ENCODE results near the gene MYADML2.
"Not testable (repeated sequence)": the region's sequence is repeated elsewhere in the genome, so short reads cannot be mapped to it uniquely, and the experiment has no call there.

The MYADML2 gene, protein sequence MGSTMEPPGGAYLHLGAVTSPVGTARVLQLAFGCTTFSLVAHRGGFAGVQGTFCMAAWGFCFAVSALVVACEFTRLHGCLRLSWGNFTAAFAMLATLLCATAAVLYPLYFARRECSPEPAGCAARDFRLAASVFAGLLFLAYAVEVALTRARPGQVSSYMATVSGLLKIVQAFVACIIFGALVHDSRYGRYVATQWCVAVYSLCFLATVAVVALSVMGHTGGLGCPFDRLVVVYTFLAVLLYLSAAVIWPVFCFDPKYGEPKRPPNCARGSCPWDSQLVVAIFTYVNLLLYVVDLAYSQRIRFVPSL

DNA sequence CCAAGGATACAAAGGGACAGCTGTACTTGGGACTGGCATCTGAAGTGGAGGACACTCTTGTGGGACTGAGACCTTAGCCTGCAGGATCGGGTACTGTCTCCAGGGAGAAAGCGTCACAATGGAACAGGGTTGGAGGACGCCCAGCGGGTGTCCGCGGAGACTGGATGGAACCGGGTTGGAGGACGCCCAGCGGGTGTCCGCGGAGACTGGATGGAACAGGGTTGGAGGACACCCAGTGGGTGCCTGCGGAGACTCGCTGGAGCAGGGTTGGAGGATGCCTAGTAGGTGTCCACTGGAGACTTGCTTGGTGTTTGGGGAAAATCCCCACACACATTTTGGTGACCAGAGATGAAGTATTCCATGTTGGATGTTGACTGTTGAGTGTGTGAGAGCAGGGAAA is at the start of gene MYADML2:
Gene MYADML2 (minus strand): TSS at position 45 of the 400 bp plus-strand sequence. CDS start 5,492 bp downstream, outside the sequence.
- DNase-seq: no peak

DNA sequence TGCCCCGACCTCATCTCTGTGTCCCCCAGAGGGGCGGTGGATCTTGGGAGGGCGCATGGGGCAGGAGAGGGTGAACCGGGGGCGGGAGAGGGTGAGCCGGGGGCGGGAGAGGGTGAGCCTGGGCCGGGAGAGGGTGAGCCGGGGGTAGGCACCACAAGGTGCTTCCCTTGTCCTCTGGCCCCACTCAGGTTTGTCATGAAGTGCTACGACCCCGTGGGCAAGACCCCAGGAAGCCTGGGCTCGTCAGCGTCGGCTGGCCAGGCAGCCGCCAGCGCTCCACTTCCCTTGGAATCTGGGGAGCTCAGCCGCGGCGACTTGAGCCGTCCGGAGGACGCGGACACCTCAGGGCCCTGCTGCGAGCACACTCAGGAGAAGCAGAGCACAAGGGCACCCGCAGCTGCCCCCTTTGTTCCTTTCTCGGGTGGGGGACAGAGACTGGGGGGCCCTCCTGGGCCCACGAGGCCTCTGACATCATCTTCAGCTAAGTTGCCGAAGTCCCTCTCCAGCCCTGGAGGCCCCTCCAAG is 49.3 kb upstream of the MYADML2 start:
- DNase-seq: no peak

DNA sequence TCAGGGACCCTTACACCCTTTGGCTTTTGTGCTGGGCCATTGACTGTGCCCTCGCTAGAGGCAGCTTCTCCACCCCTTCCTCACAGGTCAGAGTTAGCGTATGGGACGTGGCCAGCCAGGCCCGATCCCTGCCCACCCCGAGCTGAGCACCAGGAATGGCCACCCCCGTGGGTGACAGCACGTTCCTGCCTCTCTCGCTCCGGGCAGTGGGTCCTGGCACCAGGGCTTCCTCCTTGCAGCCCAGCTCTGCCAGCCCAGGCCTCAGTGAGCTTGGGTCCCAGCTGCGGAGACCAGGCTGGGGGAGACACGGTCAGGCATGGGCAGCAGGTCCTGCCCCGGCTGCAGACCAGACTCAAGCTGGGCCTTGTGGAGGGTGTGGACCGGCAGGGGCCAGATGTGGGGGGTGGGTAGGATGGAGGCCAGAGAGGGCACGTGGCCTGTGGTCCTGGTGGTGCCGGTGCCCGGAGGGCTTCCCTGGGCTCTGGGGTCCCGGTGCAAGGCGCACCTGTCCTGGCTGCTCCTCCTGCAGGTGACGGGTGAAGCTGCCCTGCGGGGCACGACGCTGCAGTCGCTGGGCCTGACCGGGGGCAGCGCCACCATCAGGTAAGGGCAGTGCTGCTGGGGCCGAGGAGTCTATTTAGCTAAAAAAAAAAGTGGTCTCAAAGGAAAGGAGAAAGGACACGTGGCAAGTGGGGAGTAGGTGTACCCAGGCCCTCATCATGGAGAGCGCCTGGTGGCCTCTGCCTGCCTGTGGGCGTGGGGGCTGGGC is 48.6 kb upstream of the MYADML2 start:
- DNase-seq: no peak

GRCh38 chr17:81994593-81995462 is 47.8 kb upstream of the MYADML2 start:
- no peak for DNase-seq

GRCh38 chr17:81993729-81994592 is 46.9 kb upstream of the MYADML2 start:
- DNase-seq: no peak

DNA sequence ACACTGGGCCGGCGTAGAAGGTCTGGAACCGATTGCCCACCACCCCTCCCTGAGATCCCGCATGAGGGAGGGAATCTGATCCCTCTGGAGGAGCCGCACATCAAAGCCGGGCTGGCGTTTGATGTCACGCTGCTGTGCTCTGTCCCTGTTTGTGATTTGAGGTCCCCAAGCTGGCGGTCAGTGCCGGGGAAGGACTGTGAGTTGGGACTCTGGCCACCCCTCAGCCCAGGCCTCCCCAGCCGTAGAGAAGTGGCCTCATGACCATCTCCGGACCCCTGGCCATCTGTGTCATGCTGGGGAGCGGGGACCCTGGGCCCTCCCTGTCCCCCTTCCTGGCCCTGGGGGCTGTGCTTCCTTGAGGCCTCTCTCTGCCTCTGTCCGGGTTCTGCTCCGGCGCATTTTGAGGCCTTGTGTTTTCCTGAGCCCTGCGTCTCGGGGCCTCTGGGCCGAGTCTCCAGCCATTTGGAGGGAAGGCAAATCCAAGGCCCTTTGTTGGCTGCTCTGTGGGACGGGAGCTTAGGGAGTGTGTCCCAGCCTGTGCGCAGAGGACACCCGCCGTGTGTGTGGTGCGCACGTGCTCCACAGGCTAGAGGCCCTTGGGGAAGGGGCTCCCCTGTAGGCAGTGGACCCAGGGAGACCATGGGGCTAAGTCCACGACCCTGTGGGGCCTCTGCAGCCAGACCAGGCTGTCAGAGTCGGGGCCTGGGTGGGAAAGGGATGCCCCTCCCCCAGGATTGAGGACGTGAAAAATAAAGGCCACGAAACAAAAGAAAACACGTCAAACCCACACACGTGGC is 45.5 kb upstream of the MYADML2 start:
- DNase-seq: peak; percentile 7

- DNase-seq: peak; percentile 91
These were observed 44.8 kb upstream of the MYADML2 start for GRCh38 chr17:81991684-81992305.

DNA sequence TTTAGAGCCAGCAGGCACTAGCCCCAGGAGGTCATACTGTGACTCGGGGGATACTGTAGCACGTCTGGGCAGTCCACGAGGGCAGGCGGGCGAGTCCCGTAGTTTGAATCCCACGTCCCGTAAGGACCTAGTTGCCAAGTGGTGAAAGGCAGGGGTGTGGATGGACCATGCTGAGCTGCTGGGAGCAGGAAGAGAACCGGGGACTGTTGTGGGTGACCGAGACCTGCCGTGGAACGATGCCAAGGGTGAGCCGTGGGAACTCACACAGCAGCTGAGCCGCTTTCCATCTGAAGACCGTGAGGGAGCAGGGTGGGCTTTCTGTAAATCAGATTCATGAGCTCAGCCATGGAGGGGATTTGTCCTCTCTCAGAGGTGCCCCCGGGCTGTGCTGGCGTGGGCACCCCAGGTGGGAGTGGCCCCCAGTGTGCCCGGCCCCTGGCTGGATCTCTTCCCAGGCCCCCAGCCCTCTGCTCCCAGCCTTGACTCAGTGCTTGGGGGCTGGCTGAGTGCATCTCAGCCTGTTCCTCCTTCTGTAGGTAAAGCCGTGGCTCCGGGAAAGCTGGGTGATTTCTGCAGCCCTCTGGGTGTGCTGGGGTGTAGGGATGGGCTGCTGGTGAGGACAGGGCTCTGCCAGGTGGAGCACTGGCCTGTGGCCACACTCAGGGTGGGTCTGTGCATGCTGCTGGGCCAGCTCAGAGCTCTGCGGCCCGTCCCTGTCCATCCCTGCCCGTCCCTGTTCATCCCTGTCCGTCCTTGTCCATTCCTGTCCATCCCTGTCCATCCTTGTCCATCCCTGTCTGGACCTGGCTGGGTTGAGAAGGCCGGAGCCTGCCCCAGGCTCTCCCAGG is 44.0 kb upstream of the MYADML2 start:
- DNase-seq: no peak

DNA sequence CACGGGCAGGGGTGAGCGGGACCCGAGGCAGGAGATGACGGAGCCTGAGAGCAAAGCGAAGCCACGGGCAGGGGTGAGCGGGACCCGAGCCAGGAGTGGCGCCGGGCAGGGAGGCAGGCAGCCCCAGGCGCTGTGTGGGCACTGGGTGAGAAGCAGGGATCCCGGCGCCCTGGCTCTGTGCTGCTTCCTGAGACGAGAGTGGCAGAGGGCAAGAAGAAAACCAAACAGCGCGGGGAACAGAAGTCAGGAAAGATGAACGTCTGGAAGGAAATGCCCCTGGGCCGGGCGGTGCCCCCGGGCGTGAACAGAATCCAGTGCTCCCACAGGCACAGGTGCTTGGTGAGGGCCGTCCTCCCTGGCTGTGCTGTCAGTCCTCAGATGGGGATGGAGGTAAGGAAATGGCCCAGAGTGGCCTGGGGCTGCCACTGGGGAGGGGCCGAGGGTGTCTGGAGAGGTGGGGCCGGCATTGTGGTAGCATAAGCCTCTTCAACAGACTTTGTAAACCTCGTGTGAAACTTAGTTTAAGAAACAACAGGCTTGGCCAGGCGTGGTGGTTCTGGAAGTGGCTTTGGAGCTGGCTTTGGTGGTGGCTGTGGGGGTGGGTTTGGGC is 40.2 kb upstream of the MYADML2 start:
- DNase-seq: no peak

DNA sequence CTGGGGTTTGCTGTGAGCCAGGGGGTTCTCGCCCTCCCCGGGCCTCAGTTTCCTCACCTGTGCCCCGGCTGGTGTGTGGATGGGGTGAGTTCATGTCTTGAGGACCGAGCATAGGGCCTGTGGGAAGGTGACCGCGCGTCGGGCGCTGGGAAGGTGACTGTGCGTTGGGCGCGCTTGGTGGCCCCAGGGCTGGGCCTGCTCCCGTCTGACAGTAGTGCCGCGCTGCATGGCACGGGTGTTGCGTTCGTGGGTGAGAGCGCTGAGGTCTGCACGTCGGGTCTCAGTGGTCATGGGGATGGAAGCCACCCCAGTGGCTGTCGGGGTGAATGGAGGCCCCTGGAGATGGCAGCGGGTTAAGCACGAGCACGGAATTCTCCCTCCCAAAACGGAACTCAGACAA is 39.6 kb upstream of the MYADML2 start:
- no peak for DNase-seq

GRCh38 chr17:81984773-81985410 is 37.9 kb upstream of the MYADML2 start:
- DNase-seq: no peak

DNA sequence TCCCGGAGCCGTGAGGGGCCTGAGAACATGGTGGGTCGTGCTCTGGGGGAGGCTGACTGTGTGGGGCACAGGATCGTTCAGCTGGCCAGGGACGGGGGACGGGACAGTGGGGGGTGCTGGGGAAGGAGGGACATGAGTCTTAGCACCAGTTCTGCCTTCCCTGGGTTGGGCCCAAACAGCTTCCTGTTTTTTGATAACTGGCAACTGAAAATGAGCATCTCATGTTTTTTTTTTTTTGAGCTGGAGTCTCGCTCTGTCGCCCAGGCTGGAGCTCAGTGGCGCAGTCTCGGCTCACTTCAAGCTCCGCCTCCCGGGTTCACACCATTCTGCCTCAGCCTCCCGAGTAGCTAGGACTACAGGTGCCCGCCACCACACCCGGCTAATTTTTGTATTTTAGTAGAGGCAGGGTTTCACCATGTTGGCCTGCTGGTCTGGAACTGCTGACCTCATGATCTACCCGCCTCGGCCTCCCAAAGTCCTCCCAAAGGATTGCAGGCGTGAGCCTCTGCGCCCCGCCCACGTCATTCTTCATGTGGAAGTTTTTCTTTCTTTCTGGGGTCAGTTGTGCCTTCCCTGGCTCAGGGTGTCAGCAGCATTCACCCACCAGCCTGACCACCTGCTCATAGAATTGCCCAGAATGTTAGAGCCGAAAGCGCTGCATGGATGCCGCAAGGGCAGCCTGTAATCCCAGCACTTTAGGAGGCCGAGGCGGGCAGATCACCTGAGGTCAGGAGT is 36.8 kb upstream of the MYADML2 start:
- DNase-seq: no peak

- no peak for DNase-seq
These were observed 36.1 kb upstream of the MYADML2 start for GRCh38 chr17:81983011-81983638.

GRCh38 chr17:81981511-81981910 is 34.5 kb upstream of the MYADML2 start:
- not testable (repeated sequence) for DNase-seq

DNA sequence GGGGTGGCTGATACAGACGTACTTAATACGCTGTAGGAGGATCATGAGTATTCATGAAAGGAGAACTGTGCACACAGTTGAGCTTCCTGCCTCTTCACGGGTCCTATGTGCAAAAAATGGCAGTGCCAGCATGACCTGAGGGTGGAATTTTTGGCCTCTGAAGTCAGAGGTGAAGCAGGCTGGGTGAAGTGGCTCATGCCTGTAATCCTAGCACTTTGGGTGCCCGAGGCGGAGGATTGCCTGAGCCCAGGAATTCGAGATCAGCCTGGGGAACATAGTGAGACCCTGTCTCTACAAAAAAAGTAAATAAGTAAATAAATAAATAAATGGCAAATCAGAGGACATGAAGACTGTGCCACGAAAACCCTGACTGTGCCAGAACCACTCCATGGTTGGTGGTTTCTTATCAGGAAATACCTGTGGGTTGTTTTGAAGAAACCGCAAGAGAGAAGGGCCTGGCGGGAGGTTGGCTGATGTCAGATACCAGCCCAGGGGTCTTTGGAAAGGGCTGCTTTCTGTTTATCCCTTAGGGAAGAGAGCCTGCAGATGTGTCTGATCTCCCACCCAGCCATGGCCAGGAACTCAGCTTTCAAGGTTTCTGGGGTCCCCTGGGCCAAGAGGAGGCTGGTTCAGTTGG is 33.8 kb upstream of the MYADML2 start:
- DNase-seq: no peak

- DNase-seq: no peak
These were observed 33.1 kb upstream of the MYADML2 start for GRCh38 chr17:81980122-81980521.

Data from NCI-H510A (cell line).